ENCODE results near the gene GRPR. TPM values are rescaled to one million over a fixed set of nuclear protein-coding genes. Genes with fewer than 3 reads are reported as not detected.
A peak's percentile ranks its signal among the peaks of the same experiment; 100 is the strongest.

GRPR gene
- total RNA-seq, 3 donors from 2014 or later: 0.19 to 3.5 TPM; not detected in 1

GRCh38 chrX:16082470-16083085, 40.8 kb upstream of the GRPR start:
- no peak for DNase-seq
- ATAC-seq: no peak
- no peaks in the 10 kb centered on the region for H3K9me3 ChIP-seq

GRCh38 chrX:16087076-16087475, 36.3 kb upstream of the GRPR start:
- Histone ChIP-seq H3K4me3 (no peak overlapping the region), H3K9me3 (no peaks in the 10 kb centered on the region), H3K4me1 (ENCODE audit: low read depth) (no peaks in the 10 kb centered on the region), H3K36me3 (ENCODE audit: low read depth) (no peaks in the 10 kb centered on the region)
- TF ChIP-seq CTCF (IDR thresholded peaks at IDR 0.05): no peak
- intact Hi-C loops (cut with DNase I, micrococcal nuclease): no loop called here
- ATAC-seq (no peak), DNase-seq (peak in 1 of 3 donors; percentile 5)

More at GRCh38 chrX:16082470-16083085, 40.8 kb upstream of the GRPR start:
- H3K4me3 ChIP-seq: no peak overlapping the region
- H3K36me3 ChIP-seq (ENCODE audit: low read depth): no peaks in the 10 kb centered on the region
- intact Hi-C loops (cut with DNase I, micrococcal nuclease): no loop called here
- no peak for TF ChIP-seq CTCF (IDR thresholded peaks at IDR 0.05)
- H3K4me1 ChIP-seq (ENCODE audit: low read depth): no peaks in the 10 kb centered on the region

GRCh38 chrX:16089086-16089485, 34.3 kb upstream of the GRPR start:
- no peaks in the 10 kb centered on the region for H3K4me1 ChIP-seq (ENCODE audit: low read depth)
- DNase-seq (no peak), ATAC-seq (no peak)
- no peak overlapping the region for H3K4me3 ChIP-seq
- TF ChIP-seq CTCF (IDR thresholded peaks at IDR 0.05): no peak
- H3K36me3 ChIP-seq (ENCODE audit: low read depth): no peaks in the 10 kb centered on the region
- H3K9me3 ChIP-seq: no peaks in the 10 kb centered on the region
- intact Hi-C loops (cut with DNase I, micrococcal nuclease): no loop called here

DNA sequence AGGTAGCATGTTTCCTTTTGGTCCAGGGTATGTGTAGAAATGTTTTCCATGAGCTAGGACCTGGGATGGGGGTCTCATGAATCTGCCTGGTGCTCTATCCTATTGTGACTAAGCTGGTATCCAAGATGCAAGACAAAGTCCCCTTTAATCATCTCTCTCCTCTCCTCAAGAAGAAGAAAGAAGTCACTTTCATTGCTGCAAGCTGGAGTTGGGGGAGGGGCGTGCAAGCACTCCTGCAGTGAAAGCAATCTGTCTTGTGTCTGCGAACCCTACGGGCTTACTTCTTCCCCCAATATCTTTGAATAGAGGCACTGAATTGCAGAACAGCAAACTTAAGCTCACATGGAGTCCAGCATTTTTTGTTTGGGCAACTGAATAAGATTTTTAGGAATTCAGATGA, 27.2 kb upstream of the GRPR start:
- Histone ChIP-seq H3K4me1 (ENCODE audit: low read depth) (no peaks in the 10 kb centered on the region), H3K9me3 (no peaks in the 10 kb centered on the region), H3K36me3 (ENCODE audit: low read depth) (no peaks in the 10 kb centered on the region), H3K4me3 (no peak overlapping the region)
- intact Hi-C loops (cut with DNase I, micrococcal nuclease): no loop called here
- ATAC-seq (no peak), DNase-seq (no peak)
- no peak for TF ChIP-seq CTCF (IDR thresholded peaks at IDR 0.05)

DNA sequence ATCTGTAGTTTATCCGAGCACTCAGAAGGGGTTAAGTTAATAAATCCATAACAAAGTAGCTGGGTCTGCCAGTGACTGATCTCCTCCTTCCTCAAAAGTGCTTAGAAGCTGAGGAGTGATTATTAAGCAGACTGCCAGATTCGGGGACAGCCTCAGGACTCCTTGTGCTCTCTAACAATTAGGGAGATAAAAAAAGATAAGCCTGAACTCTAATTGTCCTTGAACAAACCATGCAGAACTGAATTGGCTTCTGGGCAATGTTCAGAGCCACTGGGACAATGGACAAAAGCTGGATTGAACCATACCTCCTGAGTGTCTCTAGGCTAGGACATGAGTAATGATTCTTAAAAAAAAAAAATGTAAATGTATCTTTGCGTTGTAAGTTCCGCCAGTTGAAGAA, 22.7 kb upstream of the GRPR start:
- intact Hi-C loops (cut with DNase I, micrococcal nuclease): no loop called here
- Histone ChIP-seq H3K9me3 (no peaks in the 10 kb centered on the region), H3K4me1 (ENCODE audit: low read depth) (no peaks in the 10 kb centered on the region), H3K4me3 (no peak overlapping the region), H3K36me3 (ENCODE audit: low read depth) (no peaks in the 10 kb centered on the region)
- no peak for TF ChIP-seq CTCF (IDR thresholded peaks at IDR 0.05)
- no peak for DNase-seq
- ATAC-seq: no peak

DNA sequence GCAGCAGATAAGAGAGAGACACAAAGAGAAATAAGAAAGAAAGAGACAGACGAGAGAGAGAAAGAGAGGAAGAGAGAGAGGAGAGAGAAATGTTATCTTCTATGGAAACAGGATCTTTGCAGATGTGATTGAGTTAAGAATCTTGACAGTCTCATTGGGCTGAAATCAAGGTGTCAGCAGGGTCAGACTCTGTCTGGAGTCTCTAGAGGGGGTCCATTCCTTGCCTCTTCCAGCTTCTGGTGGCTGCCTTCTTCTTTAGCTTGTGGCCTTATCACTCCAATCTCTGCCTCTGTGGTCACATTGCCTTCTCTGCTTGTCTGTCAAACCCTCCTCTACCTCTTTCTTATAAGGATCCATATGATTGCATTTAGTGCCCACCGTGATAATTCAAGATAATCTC, 21.8 kb upstream of the GRPR start:
- Histone ChIP-seq H3K9me3 (no peaks in the 10 kb centered on the region), H3K4me1 (ENCODE audit: low read depth) (no peaks in the 10 kb centered on the region), H3K36me3 (ENCODE audit: low read depth) (no peaks in the 10 kb centered on the region), H3K4me3 (no peak overlapping the region)
- DNase-seq (no peak), ATAC-seq (no peak)
- intact Hi-C loops (cut with DNase I, micrococcal nuclease): no loop called here
- no peak for TF ChIP-seq CTCF (IDR thresholded peaks at IDR 0.05)

All from mucosa of descending colon (tissue), 3 donors.